GM21381 (cell line): ENCODE measurements around the gene GARIN1A.
"Not testable (repeated sequence)": the region's sequence is repeated elsewhere in the genome, so short reads cannot be mapped to it uniquely, and the experiment has no call there.

ENCODE experiments used
- ATAC-seq: cut with Tn5 transposase; IDR thresholded peaks from one replicate; pipeline ENCODE4 v1.9.1; 2021; ENCODE audit warnings: mild to moderate bottlenecking, moderate library complexity; ENCODE audit not compliant: unreplicated experiment

Gene GARIN1A

GRCh38 chr7:128683270-128683669 lies 11.2 kb downstream of the GARIN1A start:
- not testable (repeated sequence) for ATAC-seq

- not testable (repeated sequence) for ATAC-seq
Measured at GRCh38 chr7:128683738-128684137, 11.6 kb downstream of the GARIN1A start.

- ATAC-seq: no peak
Measured at GRCh38 chr7:128687131-128687530, 15.0 kb downstream of the GARIN1A start.

GRCh38 chr7:128688492-128688891 lies 16.4 kb downstream of the GARIN1A start:
- ATAC-seq: no peak

- not testable (repeated sequence) for ATAC-seq
Measured at GRCh38 chr7:128689161-128689935, 17.3 kb downstream of the GARIN1A start.

GRCh38 chr7:128691227-128691626 lies 19.1 kb downstream of the GARIN1A start:
- ATAC-seq: no peak

GRCh38 chr7:128692623-128693270 lies 20.7 kb downstream of the GARIN1A start:
- no peak for ATAC-seq

GRCh38 chr7:128693373-128694015 lies 21.4 kb downstream of the GARIN1A start:
- ATAC-seq: no peak

- ATAC-seq: no peak
Measured at GRCh38 chr7:128694738-128695137, 22.6 kb downstream of the GARIN1A start.

GRCh38 chr7:128697302-128697905 lies 25.3 kb downstream of the GARIN1A start:
- ATAC-seq: no peak

- no peak for ATAC-seq
Measured at GRCh38 chr7:128699196-128699712, 27.2 kb downstream of the GARIN1A start.

- ATAC-seq: no peak
Measured at GRCh38 chr7:128699895-128700294, 27.8 kb downstream of the GARIN1A start.

GRCh38 chr7:128701062-128701785 lies 29.1 kb downstream of the GARIN1A start:
- ATAC-seq: no peak

- ATAC-seq: no peak
Measured at GRCh38 chr7:128703609-128704241, 31.6 kb downstream of the GARIN1A start.

- ATAC-seq: no peak
Measured at GRCh38 chr7:128705891-128706333, 33.8 kb downstream of the GARIN1A start.

GRCh38 chr7:128707752-128708151 lies 35.7 kb downstream of the GARIN1A start:
- no peak for ATAC-seq

GRCh38 chr7:128708235-128708634 lies 36.1 kb downstream of the GARIN1A start:
- ATAC-seq: no peak

GRCh38 chr7:128708824-128709223 lies 36.7 kb downstream of the GARIN1A start:
- ATAC-seq: no peak

- no peak for ATAC-seq
Measured at GRCh38 chr7:128710481-128710880, 38.4 kb downstream of the GARIN1A start.

GRCh38 chr7:128713794-128714193 lies 41.7 kb downstream of the GARIN1A start:
- no peak for ATAC-seq
